SK-N-SH (cell line): ENCODE results near the gene HIF1AN.

Source experiments
- ELF1 ChIP-seq: IDR thresholded peaks from 2 replicates; pipeline ENCODE4 v1.4.0; 2012
- EZH2phosphoT487 ChIP-seq: fragments of 200-600 bp; sonication (generic); IDR thresholded peaks from 2 replicates; pipeline ENCODE4 v1.6.1; 2017; ENCODE audit warnings: low read depth, mixed run types, mild to moderate bottlenecking, antibody characterized with exemption, moderate library complexity, borderline replicate concordance
- FOXJ3 ChIP-seq: sonication (generic); formaldehyde crosslinking; IDR thresholded peaks from 2 replicates; pipeline ENCODE4 v1.5.1; 2020; ENCODE audit warnings: mild to moderate bottlenecking, missing genetic modification reagents
- FOXM1 ChIP-seq: IDR thresholded peaks from 2 replicates; pipeline ENCODE4 v1.4.0; 2012; ENCODE audit warnings: low read depth, mild to moderate bottlenecking
- MXI1 ChIP-seq: IDR thresholded peaks from 2 replicates; pipeline ENCODE4 v1.6.1; 2012; ENCODE audit warnings: mild to moderate bottlenecking, low read depth, low read length, improper control_type of control experiment
- SIN3A ChIP-seq: IDR thresholded peaks from 2 replicates; pipeline ENCODE4 v1.6.1; 2012; ENCODE audit warnings: low read depth, mild to moderate bottlenecking, low read length, moderate library complexity, borderline replicate concordance
- TAF1 ChIP-seq: IDR thresholded peaks from 2 replicates; pipeline ENCODE4 v1.6.1; 2012; ENCODE audit warnings: low read depth, mild to moderate bottlenecking, low read length, moderate library complexity, borderline replicate concordance
- TF ChIP-seq, protein P1 (sequence below): IDR thresholded peaks from 2 replicates; pipeline ENCODE4 v1.4.0; 2012; ENCODE audit warnings: low read depth, borderline replicate concordance
- TF ChIP-seq, protein P2 (sequence below): IDR thresholded peaks from 2 replicates; pipeline ENCODE4 v1.6.1; 2012; ENCODE audit warnings: mild to moderate bottlenecking, low read depth, low read length, moderate library complexity
- TF ChIP-seq, protein P3 (sequence below): IDR thresholded peaks from 2 replicates; pipeline ENCODE4 v1.4.0; 2012; ENCODE audit warnings: low read depth, borderline replicate concordance
- TF ChIP-seq, protein P4 (sequence below): fragments of 200-600 bp; sonication (generic); IDR thresholded peaks from 2 replicates; pipeline ENCODE4 v1.6.1; 2017; ENCODE audit warnings: antibody characterized with exemption, mild to moderate bottlenecking, moderate library complexity
- TF ChIP-seq, protein P5 (sequence below): IDR thresholded peaks from 2 replicates; pipeline ENCODE4 v1.4.0; 2012; ENCODE audit warnings: low read depth

DNA sequence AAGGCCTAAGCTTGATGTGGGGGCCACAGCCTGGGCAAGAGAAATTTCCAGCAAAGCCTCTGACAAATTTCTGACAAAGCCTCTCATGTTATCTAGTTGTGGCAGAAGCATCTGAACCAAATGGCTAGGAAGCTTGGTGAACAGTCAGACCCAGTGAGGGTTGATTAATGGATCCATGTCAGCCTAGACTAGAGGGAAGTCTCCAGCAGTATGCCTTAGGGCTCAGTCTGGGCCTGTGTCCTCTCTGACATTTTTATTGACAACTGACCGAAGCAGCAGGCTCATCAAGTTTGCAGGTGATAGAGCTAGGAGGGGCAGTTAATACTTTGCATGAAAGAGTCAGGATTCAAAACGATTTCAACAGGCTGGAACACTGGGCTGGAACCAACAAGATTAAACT is 25.3 kb downstream of the HIF1AN start:
- TF ChIP-seq, protein P1, sequence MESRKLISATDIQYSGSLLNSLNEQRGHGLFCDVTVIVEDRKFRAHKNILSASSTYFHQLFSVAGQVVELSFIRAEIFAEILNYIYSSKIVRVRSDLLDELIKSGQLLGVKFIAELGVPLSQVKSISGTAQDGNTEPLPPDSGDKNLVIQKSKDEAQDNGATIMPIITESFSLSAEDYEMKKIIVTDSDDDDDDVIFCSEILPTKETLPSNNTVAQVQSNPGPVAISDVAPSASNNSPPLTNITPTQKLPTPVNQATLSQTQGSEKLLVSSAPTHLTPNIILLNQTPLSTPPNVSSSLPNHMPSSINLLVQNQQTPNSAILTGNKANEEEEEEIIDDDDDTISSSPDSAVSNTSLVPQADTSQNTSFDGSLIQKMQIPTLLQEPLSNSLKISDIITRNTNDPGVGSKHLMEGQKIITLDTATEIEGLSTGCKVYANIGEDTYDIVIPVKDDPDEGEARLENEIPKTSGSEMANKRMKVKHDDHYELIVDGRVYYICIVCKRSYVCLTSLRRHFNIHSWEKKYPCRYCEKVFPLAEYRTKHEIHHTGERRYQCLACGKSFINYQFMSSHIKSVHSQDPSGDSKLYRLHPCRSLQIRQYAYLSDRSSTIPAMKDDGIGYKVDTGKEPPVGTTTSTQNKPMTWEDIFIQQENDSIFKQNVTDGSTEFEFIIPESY: no peak
- TF ChIP-seq, protein P2, sequence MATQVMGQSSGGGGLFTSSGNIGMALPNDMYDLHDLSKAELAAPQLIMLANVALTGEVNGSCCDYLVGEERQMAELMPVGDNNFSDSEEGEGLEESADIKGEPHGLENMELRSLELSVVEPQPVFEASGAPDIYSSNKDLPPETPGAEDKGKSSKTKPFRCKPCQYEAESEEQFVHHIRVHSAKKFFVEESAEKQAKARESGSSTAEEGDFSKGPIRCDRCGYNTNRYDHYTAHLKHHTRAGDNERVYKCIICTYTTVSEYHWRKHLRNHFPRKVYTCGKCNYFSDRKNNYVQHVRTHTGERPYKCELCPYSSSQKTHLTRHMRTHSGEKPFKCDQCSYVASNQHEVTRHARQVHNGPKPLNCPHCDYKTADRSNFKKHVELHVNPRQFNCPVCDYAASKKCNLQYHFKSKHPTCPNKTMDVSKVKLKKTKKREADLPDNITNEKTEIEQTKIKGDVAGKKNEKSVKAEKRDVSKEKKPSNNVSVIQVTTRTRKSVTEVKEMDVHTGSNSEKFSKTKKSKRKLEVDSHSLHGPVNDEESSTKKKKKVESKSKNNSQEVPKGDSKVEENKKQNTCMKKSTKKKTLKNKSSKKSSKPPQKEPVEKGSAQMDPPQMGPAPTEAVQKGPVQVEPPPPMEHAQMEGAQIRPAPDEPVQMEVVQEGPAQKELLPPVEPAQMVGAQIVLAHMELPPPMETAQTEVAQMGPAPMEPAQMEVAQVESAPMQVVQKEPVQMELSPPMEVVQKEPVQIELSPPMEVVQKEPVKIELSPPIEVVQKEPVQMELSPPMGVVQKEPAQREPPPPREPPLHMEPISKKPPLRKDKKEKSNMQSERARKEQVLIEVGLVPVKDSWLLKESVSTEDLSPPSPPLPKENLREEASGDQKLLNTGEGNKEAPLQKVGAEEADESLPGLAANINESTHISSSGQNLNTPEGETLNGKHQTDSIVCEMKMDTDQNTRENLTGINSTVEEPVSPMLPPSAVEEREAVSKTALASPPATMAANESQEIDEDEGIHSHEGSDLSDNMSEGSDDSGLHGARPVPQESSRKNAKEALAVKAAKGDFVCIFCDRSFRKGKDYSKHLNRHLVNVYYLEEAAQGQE: no peak
- TF ChIP-seq, protein P3, sequence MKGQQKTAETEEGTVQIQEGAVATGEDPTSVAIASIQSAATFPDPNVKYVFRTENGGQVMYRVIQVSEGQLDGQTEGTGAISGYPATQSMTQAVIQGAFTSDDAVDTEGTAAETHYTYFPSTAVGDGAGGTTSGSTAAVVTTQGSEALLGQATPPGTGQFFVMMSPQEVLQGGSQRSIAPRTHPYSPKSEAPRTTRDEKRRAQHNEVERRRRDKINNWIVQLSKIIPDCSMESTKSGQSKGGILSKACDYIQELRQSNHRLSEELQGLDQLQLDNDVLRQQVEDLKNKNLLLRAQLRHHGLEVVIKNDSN: no peak
- TF ChIP-seq SIN3A (no peak), MXI1 (no peak), TAF1 (no peak), EZH2phosphoT487 (no peak), ELF1 (no peak), FOXM1 (no peak), FOXJ3 (CRISPR knock-in tag) (no peak)
- TF ChIP-seq, protein P4, sequence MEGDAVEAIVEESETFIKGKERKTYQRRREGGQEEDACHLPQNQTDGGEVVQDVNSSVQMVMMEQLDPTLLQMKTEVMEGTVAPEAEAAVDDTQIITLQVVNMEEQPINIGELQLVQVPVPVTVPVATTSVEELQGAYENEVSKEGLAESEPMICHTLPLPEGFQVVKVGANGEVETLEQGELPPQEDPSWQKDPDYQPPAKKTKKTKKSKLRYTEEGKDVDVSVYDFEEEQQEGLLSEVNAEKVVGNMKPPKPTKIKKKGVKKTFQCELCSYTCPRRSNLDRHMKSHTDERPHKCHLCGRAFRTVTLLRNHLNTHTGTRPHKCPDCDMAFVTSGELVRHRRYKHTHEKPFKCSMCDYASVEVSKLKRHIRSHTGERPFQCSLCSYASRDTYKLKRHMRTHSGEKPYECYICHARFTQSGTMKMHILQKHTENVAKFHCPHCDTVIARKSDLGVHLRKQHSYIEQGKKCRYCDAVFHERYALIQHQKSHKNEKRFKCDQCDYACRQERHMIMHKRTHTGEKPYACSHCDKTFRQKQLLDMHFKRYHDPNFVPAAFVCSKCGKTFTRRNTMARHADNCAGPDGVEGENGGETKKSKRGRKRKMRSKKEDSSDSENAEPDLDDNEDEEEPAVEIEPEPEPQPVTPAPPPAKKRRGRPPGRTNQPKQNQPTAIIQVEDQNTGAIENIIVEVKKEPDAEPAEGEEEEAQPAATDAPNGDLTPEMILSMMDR: no peak
- TF ChIP-seq, protein P5, sequence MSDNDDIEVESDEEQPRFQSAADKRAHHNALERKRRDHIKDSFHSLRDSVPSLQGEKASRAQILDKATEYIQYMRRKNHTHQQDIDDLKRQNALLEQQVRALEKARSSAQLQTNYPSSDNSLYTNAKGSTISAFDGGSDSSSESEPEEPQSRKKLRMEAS: no peak
